K562 (cell line): ENCODE data around the gene LY6G6C.

Experiments
- CTCF ChIP-seq, 3 experiments: IDR thresholded peaks in 2 of 3; conservative IDR thresholded peaks in 1 of 3; 2 replicates each; pipeline ENCODE4 v1.5.1; 2011 to 2012; ENCODE audit warnings: low read length in 3 of 3, mild to moderate bottlenecking in 3 of 3, control low read depth in 2 of 3, improper control_type of control experiment in 1 of 3, inconsistent platforms in 1 of 3, low read depth in 1 of 3, mixed read lengths in 1 of 3, moderate library complexity in 1 of 3; ENCODE audit not compliant: insufficient read depth in 2 of 3
- RNF219 ChIP-seq: fragments of 250-450 bp; sonication (Bioruptor Pico); IDR thresholded peaks from 2 replicates; pipeline ENCODE4 v1.5.0; 2022; ENCODE audit warnings: mild to moderate bottlenecking
- SP1 ChIP-seq: sonication (generic); formaldehyde crosslinking; IDR thresholded peaks from 2 replicates; pipeline ENCODE4 v1.8.1; 2022; ENCODE audit warnings: mild to moderate bottlenecking, missing genetic modification reagents
- TEAD2 ChIP-seq: fragments of 450-650 bp; IDR thresholded peaks from 2 replicates; pipeline ENCODE4 v1.6.1; 2016; ENCODE audit warnings: missing genetic modification characterization, control low read depth, missing compliant biosample characterization
- ZNF586 ChIP-seq: fragments of 450-650 bp; formaldehyde crosslinking; conservative IDR thresholded peaks from 2 replicates; pipeline ENCODE4 v1.4.0; 2020; ENCODE audit warnings: mild to moderate bottlenecking, moderate library complexity
- ZNF830 ChIP-seq: fragments of 250-450 bp; sonication (Bioruptor Pico); IDR thresholded peaks from 2 replicates; pipeline ENCODE4 v1.5.0; 2021; ENCODE audit warnings: mild to moderate bottlenecking

- TF ChIP-seq CTCF (IDR thresholded peaks at IDR 0.05 in 2 of 3, conservative IDR thresholded peaks at IDR 0.05 in 1 of 3; ENCODE audit: insufficient read depth in 2 of 3, low read depth in 1 of 3, low read length in 3 of 3) (no peak), SP1 (CRISPR knock-in tag) (no peak), RNF219 (no peak), ZNF586 (CRISPR knock-in tag) (no peak), ZNF830 (CRISPR knock-in tag) (no peak), TEAD2 (tag) (no peak)
Observed at GRCh38 chr6:31677955-31678354, 43.6 kb downstream of the LY6G6C start.
